Caco-2 (cell line): ENCODE results near the gene ZNF341. TPM values are rescaled to one million over a fixed set of nuclear protein-coding genes. Genes with fewer than 3 reads are reported as not detected.

Experiments used
- BruUV-seq: library from RNA; stranded (reverse); fragments of 400-500 nt; replicated peaks from 2 replicates; lab custom pipeline; 2021; lab: Mats Ljungman, UMichigan
- CTCF ChIA-PET: fragments of 300-600 bp; sonication (Branson Sonifier 250); formaldehyde crosslinking; loops from one replicate; lab custom pipeline; 2022; ENCODE audit warnings: antibody characterized with exemption; lab: Charles Lee
- POLR2A ChIA-PET: fragments of 300-600 bp; sonication (Branson Sonifier 250); formaldehyde crosslinking; loops from one replicate; lab custom pipeline; 2022; ENCODE audit warnings: antibody characterized with exemption; lab: Charles Lee
- DNase-seq, 2 experiments: peaks; one replicate each; pipeline versions ENCODE4 v3.0.0 to v3.0.0-alpha.2; 2020 to 2022
- H3K27me3 ChIP-seq: replicated peaks from 2 replicates; pipeline ENCODE4 v1.6.0; 2011; ENCODE audit warnings: low read length; ENCODE audit not compliant: control insufficient read depth, insufficient read depth
- H3K36me3 ChIP-seq: 2 replicates; pipeline ENCODE4 v1.5.1; 2011; ENCODE audit warnings: low read length; ENCODE audit not compliant: control insufficient read depth, insufficient read depth
- H3K4me1 ChIP-seq: fragments of 250-450 bp; sonication (Bioruptor Pico); 2 replicates; pipeline ENCODE4 v1.5.1; 2020; ENCODE audit warnings: mild to moderate bottlenecking
- H3K4me3 ChIP-seq: 2 replicates; pipeline ENCODE4 v1.5.1; 2011; ENCODE audit warnings: low read depth, mild to moderate bottlenecking, control low read depth, low read length
- H3K9me3 ChIP-seq: fragments of 250-450 bp; sonication (Bioruptor Pico); 2 replicates; pipeline ENCODE4 v1.5.1; 2020; ENCODE audit warnings: mild to moderate bottlenecking, moderate library complexity
- H3K27ac Mint-ChIP-seq: one replicate; pipeline ENCODE4 v1.8.0; 2022; ENCODE audit warnings: mixed read lengths; ENCODE audit not compliant: unreplicated experiment
- H3K27me3 Mint-ChIP-seq: one replicate; pipeline ENCODE4 v1.8.0; 2022; ENCODE audit warnings: mixed read lengths; ENCODE audit not compliant: insufficient read depth, unreplicated experiment
- H3K36me3 Mint-ChIP-seq: one replicate; pipeline ENCODE4 v1.8.0; 2022; ENCODE audit warnings: mild to moderate bottlenecking, mixed read lengths; ENCODE audit not compliant: insufficient read depth, unreplicated experiment
- H3K4me1 Mint-ChIP-seq: one replicate; pipeline ENCODE4 v1.8.0; 2022; ENCODE audit warnings: low read depth, mixed read lengths; ENCODE audit not compliant: unreplicated experiment
- H3K4me3 Mint-ChIP-seq: one replicate; pipeline ENCODE4 v1.8.0; 2022; ENCODE audit warnings: mild to moderate bottlenecking, moderate library complexity, mixed read lengths; ENCODE audit not compliant: unreplicated experiment
- H3K9me3 Mint-ChIP-seq: one replicate; pipeline ENCODE4 v1.8.0; 2022; ENCODE audit warnings: mixed read lengths; ENCODE audit not compliant: unreplicated experiment
- intact Hi-C: fragments of 100-400 bp; cut with micrococcal nuclease; formaldehyde crosslinking; loops from one replicate; pipeline ENCODE4 v1.10.0; 2022; ENCODE audit not compliant: unreplicated experiment
- total RNA-seq: library from RNA; stranded (reverse); gene quantifications from 2 replicates; pipeline ENCODE4 v1.2.3, GENCODE V29; 2022
- TF ChIP-seq, protein P1 (sequence below), 2 experiments: fragments of 200-600 bp in 1 of 2; IDR thresholded peaks; 1 replicate in 1 of 2; 2 replicates in 1 of 2; pipeline versions ENCODE4 v1.5.1 to v1.8.0; 2011 to 2022; ENCODE audit warnings: antibody characterized with exemption in 1 of 2, control low read depth in 1 of 2, inconsistent platforms in 1 of 2, low read depth in 1 of 2, low read length in 1 of 2, mild to moderate bottlenecking in 1 of 2, moderate library complexity in 1 of 2; ENCODE audit not compliant: insufficient read depth in 1 of 2, severe bottlenecking in 1 of 2, unreplicated experiment in 1 of 2

Gene ZNF341
- total RNA-seq, 1 experiment from 2014 or later: 2.9 TPM

GRCh38 chr20:33840759-33841435 lies 109.1 kb downstream of the ZNF341 start:
- no TSS peak for BruUV-seq
- Histone ChIP-seq H3K4me1 (peaks cover 28% of the 10 kb centered on the region), H3K36me3 (no peaks in the 10 kb centered on the region), H3K27me3 (no peaks in the 10 kb centered on the region), H3K4me3 (no peak overlapping the region), H3K9me3 (no peaks in the 10 kb centered on the region)
- ChIA-PET POLR2A (no interaction called here), CTCF (no interaction called here)
- Mint-ChIP-seq H3K4me1 (peaks cover 32% of the 10 kb centered on the region), H3K36me3 (peaks cover 7% of the 10 kb centered on the region), H3K9me3 (no peaks in the 10 kb centered on the region), H3K4me3 (no peak overlapping the region), H3K27me3 (no peaks in the 10 kb centered on the region), H3K27ac (no peak overlapping the region)
- DNase-seq: no peak
- intact Hi-C loops: no loop called here
- TF ChIP-seq, protein P1, sequence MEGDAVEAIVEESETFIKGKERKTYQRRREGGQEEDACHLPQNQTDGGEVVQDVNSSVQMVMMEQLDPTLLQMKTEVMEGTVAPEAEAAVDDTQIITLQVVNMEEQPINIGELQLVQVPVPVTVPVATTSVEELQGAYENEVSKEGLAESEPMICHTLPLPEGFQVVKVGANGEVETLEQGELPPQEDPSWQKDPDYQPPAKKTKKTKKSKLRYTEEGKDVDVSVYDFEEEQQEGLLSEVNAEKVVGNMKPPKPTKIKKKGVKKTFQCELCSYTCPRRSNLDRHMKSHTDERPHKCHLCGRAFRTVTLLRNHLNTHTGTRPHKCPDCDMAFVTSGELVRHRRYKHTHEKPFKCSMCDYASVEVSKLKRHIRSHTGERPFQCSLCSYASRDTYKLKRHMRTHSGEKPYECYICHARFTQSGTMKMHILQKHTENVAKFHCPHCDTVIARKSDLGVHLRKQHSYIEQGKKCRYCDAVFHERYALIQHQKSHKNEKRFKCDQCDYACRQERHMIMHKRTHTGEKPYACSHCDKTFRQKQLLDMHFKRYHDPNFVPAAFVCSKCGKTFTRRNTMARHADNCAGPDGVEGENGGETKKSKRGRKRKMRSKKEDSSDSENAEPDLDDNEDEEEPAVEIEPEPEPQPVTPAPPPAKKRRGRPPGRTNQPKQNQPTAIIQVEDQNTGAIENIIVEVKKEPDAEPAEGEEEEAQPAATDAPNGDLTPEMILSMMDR (IDR thresholded peaks at IDR 0.05; ENCODE audit: insufficient read depth in 1 of 2, low read depth in 1 of 2, low read length in 1 of 2, severe bottlenecking in 1 of 2, unreplicated experiment in 1 of 2): no peak

- no TSS peak for BruUV-seq
- no peaks in the 10 kb centered on the region for H3K9me3 ChIP-seq
- Mint-ChIP-seq H3K9me3 (no peaks in the 10 kb centered on the region), H3K27me3 (no peaks in the 10 kb centered on the region), H3K4me3 (no peak overlapping the region), H3K36me3 (peaks cover 6% of the 10 kb centered on the region), H3K27ac (no peak overlapping the region), H3K4me1 (peaks cover 28% of the 10 kb centered on the region)
- H3K4me1 ChIP-seq: peaks cover 28% of the 10 kb centered on the region
- ChIA-PET CTCF (no interaction called here), POLR2A (no interaction called here)
- H3K36me3 ChIP-seq: no peaks in the 10 kb centered on the region
- TF ChIP-seq, protein P1 (IDR thresholded peaks at IDR 0.05; ENCODE audit: insufficient read depth in 1 of 2, low read depth in 1 of 2, low read length in 1 of 2, severe bottlenecking in 1 of 2, unreplicated experiment in 1 of 2): no peak
- H3K4me3 ChIP-seq: no peak overlapping the region
- no peaks in the 10 kb centered on the region for H3K27me3 ChIP-seq
- intact Hi-C loops: no loop called here
- no peak for DNase-seq
These were observed 109.6 kb downstream of the ZNF341 start for GRCh38 chr20:33841436-33841799.

Other genes with a start within 250 kb of the ZNF341 start
- gene CBFA2T2, start 241.9 kb upstream of the ZNF341 start, total RNA-seq: 30.6 and 33.3 TPM in 2 replicates
- gene C20orf144, start 69.7 kb upstream of the ZNF341 start, total RNA-seq: 0.18 and 0.51 TPM in 2 replicates
- gene ACTL10, start 65.1 kb upstream of the ZNF341 start, total RNA-seq: 3.4 and 4.5 TPM in 2 replicates
- gene NECAB3, start 57.6 kb upstream of the ZNF341 start, total RNA-seq: 98.4 and 105 TPM in 2 replicates
- 67.5 and 74.7 TPM in 2 replicates for gene E2F1, start 45.6 kb upstream of the ZNF341 start, total RNA-seq
- gene PXMP4, start 11.7 kb upstream of the ZNF341 start, total RNA-seq: 37.3 and 39.5 TPM in 2 replicates
- gene CHMP4B, start 79.4 kb downstream of the ZNF341 start, total RNA-seq: 190 and 203 TPM in 2 replicates